GM21825 (cell line): ENCODE data around the gene SEC11C.

ENCODE experiments used
- ATAC-seq: cut with Tn5 transposase; IDR thresholded peaks from one replicate; pipeline ENCODE4 v1.9.1; 2021; ENCODE audit warnings: mild to moderate bottlenecking, moderate library complexity; ENCODE audit not compliant: unreplicated experiment

The SEC11C gene

DNA sequence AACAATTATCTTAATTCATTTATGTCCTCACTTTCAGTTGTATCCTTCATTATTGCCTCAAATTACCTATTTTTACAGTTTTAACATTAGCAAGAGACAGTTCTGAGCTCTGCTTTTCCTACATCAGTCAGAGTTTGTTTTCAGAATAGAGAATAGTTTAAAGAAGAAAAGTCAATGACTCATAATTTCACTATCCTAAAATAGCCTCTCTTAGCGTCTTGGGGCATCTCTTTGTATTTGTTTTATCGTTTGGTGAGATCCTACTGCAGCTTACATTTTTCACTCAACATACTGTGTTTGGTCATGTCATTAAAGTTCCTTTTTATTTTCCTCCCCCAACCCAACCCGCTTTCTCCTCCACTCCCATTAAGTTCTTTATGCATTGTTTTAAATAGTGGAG, 3.8 kb downstream of the SEC11C start:
- ATAC-seq, result no peak

DNA sequence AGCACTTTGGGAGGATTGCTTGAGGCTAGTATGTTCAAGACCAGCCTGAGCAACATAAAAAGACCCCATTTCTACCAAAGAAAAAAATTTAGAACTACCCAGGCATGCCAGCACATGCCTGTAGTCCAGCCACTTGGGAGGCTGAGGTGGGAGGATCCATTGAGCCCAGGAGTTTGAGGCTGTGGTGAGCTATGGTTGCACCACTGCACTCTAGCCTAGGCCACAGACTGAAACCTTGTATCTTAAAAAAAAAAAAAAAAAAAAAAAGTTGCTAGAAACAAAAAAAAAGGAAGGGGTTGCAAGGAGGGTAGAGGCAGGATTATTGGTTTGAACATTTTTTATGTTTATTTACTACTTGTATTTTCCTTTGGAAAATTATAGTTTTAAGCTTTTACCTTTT, 4.8 kb downstream of the SEC11C start:
- ATAC-seq, result no peak

DNA sequence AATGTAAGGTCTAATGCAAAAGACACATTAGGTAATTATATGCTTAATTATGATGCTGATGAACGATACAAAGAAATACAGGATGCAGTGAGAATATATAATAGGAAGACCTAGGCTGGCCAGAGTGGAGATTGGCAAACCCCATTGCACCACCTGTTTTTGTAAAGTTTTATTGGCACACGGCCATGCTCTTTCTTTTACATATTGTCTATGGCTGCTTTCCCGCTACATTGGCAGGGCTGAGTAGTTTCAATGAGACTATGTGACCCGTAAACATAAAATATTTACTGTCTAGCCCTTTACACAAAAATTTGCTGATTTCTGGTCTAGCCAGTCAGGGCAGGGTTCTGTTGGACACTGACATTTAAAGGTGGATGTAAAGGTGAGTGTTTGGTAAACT, 5.4 kb downstream of the SEC11C start:
- no peak for ATAC-seq

DNA sequence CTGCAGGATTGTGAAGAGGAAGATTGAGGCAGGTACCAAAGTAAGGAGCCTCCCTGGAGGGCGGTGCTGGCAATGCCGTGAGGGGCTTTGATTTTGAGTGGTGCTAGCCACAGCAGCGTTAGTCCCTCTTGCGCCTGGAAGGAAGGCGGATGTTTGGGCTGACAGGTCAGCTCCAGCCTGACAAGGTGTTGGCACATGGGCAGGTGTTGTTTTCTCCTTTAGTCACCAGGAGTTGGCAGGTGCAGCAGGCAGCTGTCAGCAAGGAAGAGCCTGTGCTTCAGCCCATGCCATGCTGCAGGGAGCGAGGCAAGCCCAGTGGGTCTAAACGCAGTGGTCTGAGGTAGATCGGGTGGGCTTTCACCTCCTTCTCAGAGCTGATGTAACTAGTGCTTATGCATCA, 8.5 kb downstream of the SEC11C start:
- no peak for ATAC-seq

DNA sequence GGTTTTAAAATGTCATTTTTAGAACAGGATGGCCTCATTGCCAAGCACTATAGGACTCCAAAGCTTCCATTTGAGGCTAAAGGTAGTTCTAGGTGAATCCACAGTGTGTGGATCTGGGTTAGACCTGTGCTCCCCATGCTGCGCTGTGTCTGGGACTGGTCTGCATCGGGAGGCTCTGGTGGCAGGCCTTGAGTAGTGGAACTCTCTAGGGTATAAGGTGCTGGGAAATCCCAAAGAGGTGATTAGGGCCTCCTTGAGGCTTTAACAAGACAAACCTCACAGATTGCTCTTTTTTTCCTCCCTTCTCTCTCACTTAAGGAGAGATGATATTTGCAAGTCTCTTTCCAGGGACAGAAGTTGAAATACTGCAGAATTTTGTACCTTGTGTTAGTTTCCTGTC, 9.3 kb downstream of the SEC11C start:
- no peak for ATAC-seq

DNA sequence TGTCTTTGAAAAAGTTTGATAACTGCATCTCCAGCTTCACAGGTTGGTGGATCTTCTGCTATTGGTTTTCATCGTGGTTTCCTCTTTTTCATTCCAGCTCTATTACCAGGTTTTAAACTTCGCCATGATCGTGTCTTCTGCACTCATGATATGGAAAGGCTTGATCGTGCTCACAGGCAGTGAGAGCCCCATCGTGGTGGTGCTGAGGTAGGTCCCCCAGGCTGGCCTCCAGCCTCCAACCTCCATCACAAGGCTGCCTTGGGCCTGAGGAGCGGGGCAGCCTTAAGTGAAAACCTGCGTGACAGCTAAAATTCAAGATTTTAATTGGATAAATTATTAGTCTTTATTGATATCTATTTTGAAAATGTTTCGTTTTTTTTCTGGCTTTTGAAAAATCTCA, 9.7 kb downstream of the SEC11C start:
- ATAC-seq, result no peak

DNA sequence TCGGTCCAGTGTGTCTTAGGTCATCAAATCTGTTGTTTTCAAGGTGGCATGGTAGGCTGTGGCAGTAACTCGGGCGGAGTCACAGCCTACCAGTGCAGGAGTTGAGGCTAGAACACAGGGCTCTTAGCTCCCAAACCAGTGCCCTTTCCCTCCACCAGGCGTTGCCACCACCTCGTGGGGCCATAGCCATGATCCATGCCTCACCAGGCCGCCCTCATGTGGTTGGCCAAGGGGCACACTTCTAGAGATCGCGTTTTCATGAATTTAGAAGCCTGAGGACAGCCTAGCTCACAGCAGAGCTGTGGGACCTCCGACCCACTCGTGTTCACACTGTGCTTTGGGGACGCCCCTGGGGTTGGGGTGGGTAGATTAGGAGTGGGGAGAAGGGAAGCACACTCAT, 10.6 kb downstream of the SEC11C start:
- ATAC-seq, result no peak

DNA sequence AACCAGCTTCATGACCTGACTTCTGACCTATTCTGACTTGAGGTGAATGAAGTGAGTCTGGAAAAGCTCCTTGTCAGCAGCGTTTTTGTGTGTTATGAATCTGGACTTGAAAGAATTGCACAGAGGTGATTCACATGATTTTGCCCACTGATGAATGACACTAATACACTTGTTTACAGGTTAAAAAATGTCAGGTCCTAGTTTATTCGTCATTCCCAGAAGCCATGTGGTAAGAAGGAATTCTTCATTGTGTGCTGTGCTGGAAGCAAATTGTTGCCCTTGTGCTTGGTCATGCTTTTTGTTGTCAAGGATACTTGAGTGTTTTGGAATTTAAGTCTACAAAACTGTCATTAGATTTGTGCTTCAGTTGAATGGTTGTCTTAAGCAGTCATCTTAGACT, 15.5 kb downstream of the SEC11C start:
- ATAC-seq, result no peak

DNA sequence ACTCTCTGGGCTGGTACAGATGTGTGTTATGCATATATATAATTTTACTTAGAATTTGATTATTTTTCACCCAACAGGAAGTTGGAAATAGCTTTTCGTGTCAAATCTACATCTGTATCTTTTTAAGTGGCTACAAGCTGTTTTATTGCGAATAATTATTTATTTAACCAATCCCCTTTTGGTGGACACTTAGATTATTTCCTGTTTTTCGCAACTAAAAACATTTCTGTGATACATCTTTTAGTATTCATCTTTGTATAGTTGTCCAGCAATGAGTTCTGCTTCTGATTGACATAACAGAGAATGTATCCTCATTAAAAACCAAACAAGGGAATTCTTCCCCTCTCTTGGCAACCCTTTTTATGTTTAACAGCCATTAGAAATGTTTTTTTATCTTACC, 16.6 kb downstream of the SEC11C start:
- ATAC-seq, result no peak

DNA sequence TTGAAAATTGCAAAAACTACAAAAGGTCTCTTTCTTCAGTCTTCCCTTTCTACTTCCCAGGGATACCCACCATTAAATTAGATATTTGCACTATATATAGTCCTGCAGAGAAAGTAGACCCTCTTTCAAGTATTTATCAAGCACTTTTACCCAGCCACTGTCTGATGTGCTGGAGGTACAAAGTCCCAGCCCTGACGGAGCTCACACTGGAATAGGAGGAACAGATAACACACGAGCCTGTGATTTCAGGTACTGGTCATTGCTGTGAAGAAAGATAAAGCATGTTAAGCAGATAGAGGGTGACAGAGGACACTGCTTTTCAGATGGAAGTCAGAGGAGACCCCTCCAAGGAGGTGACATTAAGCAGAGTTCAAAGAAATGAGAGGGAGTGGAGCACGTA, 19.6 kb downstream of the SEC11C start:
- no peak for ATAC-seq

DNA sequence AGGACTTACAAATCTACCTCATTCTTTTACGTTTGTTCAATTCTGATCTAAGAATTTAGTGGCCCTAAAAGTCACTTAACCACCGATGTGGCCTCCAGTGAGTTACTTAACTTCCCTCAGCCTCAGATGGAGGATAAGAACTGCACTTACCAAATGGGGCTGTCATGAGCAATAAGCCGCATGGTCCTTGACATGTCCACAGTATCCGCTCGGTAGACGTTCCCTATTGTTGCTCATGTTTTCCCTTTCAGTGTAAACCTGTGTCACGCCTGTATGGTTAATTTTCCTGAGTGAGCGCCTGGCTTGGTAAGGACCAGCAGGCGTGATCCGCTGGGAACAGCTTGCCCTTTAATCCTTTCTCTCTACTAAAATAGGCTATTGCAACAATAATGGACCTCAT, 20.3 kb downstream of the SEC11C start:
- ATAC-seq, result no peak

DNA sequence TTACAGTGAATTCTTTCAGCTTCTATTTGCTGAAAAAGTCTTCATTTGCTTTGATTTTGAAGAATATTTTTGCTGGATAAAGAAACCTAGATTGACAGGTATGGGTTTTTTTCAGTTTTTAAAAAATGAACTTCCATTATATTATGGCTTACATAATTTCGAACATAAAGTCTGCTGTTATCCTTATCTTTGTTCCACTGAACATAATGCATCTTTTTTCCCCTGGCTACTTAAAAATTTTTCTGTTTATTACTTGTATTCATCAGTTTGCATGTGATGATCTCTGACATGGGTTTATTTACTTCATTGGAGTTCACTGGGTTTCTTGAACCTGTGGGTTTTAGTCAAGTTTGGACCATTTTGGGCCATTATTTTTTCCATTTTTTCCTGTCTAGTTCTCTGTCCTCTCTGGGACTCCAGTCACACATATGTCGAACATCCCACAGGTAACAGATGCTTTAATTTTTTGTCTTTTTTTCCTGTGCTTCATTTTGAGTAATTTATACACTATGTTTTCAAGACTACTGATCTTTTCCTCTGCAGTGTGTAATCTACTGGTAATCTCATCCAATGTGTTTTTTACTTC, 33.1 kb downstream of the SEC11C start:
- no peak for ATAC-seq

DNA sequence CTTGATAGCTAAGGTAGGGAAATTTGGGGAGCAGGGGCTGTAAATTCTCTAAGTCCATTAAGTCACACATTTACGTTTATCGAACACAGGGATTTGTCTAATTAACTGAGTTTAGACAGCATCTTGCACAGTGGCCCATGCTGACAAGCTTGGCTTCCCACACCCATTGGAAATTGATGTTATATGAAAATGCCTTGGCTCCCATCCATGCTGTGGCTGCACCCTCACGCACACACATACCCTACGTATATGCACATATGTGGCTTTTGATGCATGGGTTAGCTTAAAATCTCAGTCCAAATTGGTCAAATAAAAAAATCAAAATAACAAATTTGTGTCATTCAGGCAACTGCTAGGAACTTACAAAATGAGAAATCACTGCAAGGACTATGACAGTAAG, 37.8 kb downstream of the SEC11C start:
- no peak for ATAC-seq

DNA sequence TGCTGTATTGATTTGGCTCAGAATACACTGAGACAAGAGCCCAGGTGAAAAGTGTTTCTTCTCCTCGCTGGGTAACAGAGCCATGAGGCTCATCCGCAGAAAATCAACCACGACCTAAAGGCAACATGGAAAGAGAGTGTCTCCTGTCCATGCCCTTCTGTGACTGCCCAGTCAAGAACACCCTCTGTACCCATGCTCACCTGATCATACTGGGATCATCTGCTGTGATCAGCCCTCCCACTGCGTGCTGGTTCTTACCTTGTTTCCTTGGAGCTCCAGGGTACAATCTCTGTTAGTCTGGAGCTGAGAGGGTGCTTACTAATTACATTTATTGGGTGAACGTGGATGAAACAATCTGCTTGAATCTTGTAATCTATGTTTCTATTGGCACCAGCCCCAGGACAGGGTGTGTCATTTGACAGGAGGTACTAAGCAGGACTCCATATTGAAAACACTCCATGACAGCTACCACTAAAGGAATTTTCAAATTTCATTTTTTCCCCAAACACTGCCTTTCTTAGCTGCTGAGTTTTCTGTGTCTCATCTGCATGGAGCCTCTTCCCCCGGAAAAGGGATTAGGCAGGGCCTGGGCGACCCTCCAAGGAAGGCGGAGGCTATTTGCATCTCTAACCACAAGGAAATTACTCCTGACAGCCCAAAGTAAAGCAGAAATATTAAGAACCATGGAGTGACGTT, 40.6 kb downstream of the SEC11C start:
- ATAC-seq, result no peak

DNA sequence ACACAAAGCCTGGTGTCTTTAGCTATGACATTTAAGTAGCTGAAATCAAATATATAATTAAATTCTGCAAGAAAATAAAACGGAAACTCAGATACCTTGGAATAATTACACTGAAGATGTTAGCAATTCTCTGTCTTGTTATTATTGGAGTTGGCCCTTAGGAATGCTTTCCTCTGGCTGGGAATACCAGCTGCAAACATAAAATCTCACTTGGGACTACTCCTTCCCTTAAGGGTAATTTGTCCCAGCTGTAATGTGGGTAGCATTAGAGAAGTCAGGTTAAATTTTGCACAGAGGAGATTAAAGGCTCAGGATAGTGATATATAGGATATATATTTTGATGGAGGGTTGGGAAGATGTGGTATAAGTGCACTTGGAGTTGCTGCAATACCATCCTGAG, 43.0 kb downstream of the SEC11C start:
- ATAC-seq, result no peak

DNA sequence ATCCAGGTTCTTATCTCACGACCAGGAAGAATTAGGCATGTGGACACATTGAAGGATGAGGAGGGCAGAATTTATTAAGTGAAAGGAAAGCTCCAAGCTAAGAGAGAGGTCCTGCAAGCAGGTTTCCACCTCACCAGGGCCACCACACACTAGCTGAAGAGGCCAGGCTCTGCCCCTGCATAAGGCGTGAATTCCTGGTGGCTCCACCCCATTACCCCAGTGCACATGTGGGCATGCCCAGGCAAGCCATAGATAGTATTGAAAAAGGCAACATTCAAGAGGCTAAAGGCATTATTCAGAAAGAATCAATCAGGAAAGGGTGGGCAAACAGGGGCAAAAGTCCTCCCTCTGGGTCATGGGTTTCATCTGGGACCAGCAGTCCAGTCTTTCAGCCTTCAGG, 49.3 kb downstream of the SEC11C start:
- no peak for ATAC-seq

DNA sequence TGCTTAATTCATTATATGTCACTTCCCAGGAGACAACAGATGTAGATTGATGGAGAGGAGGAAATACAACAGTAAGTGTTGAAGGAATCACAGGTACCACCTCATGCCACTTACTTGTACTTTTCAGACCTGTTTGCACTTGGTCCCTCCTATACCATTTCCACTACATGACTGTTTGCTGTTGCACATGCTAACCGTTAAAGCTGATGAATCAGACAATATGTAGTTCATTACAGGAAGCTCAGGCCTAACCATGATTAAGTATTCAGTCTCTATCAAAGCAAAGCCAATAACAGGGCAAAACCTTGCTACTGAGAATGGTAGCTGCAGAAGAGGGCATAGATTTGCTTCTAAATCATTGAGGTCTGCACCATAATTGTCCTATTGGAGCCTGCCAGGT, 50.1 kb downstream of the SEC11C start:
- ATAC-seq, result no peak

DNA sequence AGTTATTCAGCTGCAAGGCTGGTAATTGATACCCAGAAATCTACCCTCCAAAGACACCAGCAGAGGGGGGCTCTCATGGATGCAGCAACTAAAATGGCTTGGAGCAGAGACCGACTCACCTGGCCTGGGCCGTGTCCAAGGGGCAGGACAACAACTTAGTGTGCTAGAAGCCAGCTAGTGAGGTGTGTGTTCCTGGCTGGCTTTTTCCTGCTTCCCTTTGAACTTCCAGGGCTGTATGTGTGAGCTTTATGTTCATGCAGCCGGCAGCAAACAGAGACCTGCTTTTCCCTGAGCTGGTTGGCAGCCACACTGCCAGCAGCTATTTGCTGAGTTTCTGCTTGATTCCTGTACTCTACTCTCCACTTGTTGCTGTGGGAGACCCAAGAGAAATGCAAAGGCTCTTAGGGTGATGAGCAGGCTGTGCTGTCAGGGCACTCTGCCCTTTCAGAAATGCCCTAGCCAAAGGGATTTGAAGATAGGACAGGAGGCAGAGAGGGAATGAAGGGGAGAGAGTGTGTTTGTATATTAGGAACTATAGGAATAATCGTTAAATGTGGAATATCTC, 56.6 kb downstream of the SEC11C start:
- no peak for ATAC-seq

DNA sequence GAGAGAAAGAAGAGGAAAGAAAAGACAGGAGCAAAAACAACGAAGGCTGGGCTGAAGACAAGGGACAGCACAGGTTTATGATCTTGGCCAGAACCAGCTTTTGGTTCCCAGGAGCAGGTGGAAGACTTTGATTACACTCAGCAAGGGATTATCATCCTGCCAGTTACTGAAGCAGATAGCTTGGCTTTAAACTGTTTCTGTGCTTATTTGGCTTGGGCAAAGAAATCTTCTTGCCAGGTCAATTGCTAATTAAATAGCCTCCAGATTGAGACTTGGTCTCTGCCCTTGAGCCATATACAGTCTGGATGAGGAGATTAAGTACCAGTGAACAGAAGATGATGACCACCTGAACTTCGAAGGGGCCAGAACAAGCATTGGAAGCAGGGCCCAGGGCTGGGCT, 58.0 kb downstream of the SEC11C start:
- ATAC-seq, result no peak

DNA sequence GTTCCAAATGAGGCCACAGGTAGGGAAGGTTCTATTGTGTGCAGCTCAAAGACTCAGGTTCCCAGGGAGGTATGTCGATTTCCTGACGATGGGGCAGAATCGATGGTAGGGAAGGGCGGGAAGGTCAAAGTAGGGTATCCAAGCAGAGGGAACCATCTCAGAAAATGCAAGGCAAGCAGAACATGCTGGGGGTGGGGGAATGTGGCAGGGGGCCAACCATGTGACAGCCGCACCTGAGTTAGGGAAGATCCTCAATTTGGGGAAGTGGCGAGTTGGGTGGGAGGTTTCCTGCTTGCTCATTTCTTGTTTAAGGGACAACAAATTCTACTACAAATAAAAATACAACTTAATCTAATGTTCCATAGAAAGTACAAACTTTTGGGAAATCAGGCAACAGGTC, 58.5 kb downstream of the SEC11C start:
- no peak for ATAC-seq

DNA sequence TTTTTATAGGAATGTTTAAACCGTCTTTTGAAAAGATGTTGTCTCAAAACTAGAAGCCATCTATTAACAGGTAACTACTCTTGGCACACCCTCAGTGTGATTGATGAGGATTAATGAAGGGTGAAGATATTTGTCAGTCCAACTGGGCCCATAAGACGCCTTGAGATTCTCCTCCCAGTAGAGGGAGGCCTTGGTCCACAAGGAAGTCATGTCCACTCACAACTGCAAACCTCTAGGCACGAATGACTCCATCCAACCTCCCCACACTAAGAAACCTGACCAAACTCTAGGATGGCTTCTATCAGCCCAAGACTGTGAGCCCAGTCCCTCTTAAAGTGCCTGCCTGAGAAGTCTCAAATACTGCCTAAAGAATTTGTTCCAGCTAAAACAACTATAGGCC, 61.1 kb downstream of the SEC11C start:
- no peak for ATAC-seq

DNA sequence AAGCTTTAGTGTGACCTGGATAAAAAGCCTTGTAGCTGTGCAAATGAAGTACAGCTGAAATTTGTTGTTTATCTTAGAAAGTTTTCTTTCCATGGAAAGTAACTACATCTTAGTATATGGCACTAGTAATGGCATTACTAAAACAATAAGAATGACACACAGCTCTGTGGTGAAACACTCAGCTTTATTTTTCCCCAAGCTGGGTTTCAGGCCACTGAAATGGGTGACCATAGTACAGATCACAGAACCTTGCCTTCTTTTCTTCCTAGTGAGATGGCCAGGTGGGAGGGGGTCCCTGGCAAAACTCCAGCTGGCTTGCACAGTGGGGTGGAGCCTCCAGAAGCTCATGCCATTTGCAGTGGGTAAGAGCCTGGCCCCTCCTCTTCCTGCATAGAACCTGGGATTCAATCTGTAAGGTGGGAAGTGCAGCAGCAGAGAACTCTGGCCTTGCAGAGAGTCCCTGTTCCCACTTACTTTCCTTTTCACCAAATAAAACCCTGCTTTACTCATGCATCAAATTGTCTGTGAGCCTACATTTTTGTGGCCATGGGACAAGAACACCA, 62.7 kb downstream of the SEC11C start:
- no peak for ATAC-seq

DNA sequence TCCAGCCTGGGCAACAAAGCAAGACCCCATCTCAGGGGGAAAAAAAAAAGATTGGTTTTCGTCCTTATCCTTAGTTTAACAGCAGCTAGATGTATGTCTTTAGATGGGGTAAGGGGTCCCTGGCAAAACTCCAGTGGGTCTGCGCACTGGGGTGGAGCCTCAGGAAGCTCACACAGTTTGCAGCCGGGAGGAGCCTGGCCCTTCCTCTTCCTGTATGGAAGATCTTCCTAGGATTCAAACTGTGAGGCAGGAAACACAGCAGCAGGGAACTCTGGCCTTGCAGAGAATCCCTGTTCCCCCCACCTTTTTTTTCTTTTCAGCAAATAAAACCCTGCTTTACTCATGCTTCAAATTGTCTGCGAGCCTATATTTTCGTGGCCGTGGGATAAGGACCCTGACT, 67.8 kb downstream of the SEC11C start:
- no peak for ATAC-seq
